Globus pallidus (tissue), 1 donor: Measurements from ENCODE around the gene PPIA.

Experiments used
- DNase-seq: peaks from one replicate; pipeline ENCODE4 v3.0.0-alpha.2; 2015; ENCODE audit warnings: low spot score

Gene PPIA

GRCh38 chr7:44796504-44797328 is at the start of gene PPIA:
Gene PPIA (plus strand): TSS chr7:44796681. CDS start chr7:44796725, 44 bp downstream.
- peak; percentile 95 for DNase-seq

GRCh38 chr7:44748045-44748947 is 48.2 kb upstream of the PPIA start, which contains the start of gene ZMIZ2:
Gene ZMIZ2 (plus strand): TSS chr7:44748847. CDS start chr7:44756250, 7,403 bp downstream.
- DNase-seq: peak; percentile 92

- no peak for DNase-seq
These were observed 47.3 kb upstream of the PPIA start for GRCh38 chr7:44748948-44749731.

GRCh38 chr7:44749992-44750391 is 46.5 kb upstream of the PPIA start:
- no peak for DNase-seq

- DNase-seq: no peak
These were observed 46.1 kb upstream of the PPIA start for GRCh38 chr7:44750424-44750823.

- DNase-seq: no peak
These were observed 45.4 kb upstream of the PPIA start for GRCh38 chr7:44750921-44751571.

GRCh38 chr7:44752822-44753221 is 43.7 kb upstream of the PPIA start:
- no peak for DNase-seq

- no peak for DNase-seq
These were observed 41.4 kb upstream of the PPIA start for GRCh38 chr7:44754802-44755697.

GRCh38 chr7:44755698-44756627 is 40.5 kb upstream of the PPIA start:
- no peak for DNase-seq

- no peak for DNase-seq
These were observed 39.6 kb upstream of the PPIA start for GRCh38 chr7:44756904-44757303.

GRCh38 chr7:44757311-44757710 is 39.2 kb upstream of the PPIA start:
- DNase-seq: peak; percentile 59

- DNase-seq: no peak
These were observed 38.7 kb upstream of the PPIA start for GRCh38 chr7:44757739-44758138.

GRCh38 chr7:44759246-44759645 is 37.2 kb upstream of the PPIA start:
- DNase-seq: no peak

GRCh38 chr7:44760034-44760580 is 36.4 kb upstream of the PPIA start:
- DNase-seq: no peak

- DNase-seq: no peak
These were observed 35.0 kb upstream of the PPIA start for GRCh38 chr7:44761207-44762161.

- DNase-seq: no peak
These were observed 34.2 kb upstream of the PPIA start for GRCh38 chr7:44762300-44762699.

- no peak for DNase-seq
These were observed 33.6 kb upstream of the PPIA start for GRCh38 chr7:44762726-44763522.
